Measurements from ENCODE around the gene CELF3.
"Not testable (repeated sequence)": the region's sequence is repeated elsewhere in the genome, so short reads cannot be mapped to it uniquely, and the experiment has no call there.

The CELF3 gene

DNA sequence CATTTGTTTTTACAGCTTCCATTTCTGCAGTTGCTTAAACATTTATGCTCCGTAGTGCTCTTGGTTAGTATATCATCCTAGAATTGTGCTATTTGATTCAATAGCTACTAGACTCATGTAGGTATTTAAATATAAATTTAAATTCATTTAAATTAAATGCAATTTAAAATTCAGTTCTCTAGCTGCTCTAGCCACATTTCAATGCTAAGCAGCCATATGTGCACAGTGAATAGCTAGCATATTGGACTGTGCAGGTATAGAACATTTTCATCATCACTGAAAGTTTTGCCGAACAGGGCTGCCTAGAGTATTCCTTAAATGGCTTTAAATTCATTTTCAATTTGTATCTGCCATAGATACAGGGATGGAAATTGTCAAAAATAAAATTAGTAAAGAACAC is 32.5 kb downstream of the CELF3 start:
- TF ChIP-seq, protein P1, sequence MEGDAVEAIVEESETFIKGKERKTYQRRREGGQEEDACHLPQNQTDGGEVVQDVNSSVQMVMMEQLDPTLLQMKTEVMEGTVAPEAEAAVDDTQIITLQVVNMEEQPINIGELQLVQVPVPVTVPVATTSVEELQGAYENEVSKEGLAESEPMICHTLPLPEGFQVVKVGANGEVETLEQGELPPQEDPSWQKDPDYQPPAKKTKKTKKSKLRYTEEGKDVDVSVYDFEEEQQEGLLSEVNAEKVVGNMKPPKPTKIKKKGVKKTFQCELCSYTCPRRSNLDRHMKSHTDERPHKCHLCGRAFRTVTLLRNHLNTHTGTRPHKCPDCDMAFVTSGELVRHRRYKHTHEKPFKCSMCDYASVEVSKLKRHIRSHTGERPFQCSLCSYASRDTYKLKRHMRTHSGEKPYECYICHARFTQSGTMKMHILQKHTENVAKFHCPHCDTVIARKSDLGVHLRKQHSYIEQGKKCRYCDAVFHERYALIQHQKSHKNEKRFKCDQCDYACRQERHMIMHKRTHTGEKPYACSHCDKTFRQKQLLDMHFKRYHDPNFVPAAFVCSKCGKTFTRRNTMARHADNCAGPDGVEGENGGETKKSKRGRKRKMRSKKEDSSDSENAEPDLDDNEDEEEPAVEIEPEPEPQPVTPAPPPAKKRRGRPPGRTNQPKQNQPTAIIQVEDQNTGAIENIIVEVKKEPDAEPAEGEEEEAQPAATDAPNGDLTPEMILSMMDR (IDR thresholded peaks at IDR 0.05; ENCODE audit: low read depth, low read length, missing control alignments): no peak
- DNase-seq (ENCODE audit: extremely low read depth, low read depth): no peak
- H3K4me3 ChIP-seq (replicated peaks; ENCODE audit: low read depth, low read length): no peak overlapping the region

- DNase-seq (ENCODE audit: extremely low read depth, low read depth); H3K4me3 ChIP-seq (replicated peaks; ENCODE audit: low read depth, low read length): not testable (repeated sequence)
Measured at GRCh38 chr1:151682901-151683300, 33.7 kb downstream of the CELF3 start.

DNA sequence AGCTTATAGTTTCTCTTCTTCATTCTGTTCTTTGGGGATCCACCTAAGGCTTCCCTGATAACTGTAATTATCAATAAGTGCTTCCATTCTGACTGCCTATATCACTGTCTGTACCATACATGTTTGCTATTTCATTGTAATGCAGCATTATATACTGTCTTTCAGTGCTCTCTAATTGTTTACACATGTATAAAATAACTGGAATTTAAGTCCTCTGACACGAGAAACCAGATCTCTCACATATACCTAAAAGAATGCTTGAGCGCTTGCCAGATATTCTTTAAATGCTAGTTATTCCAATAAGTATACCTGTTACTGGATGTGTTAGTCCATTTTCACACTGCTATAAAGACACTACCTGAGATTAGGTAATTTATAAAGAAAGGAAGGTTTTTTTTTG is 34.7 kb downstream of the CELF3 start:
- DNase-seq (ENCODE audit: extremely low read depth, low read depth): no peak
- no peak overlapping the region for H3K4me3 ChIP-seq (replicated peaks; ENCODE audit: low read depth, low read length)
- TF ChIP-seq, protein P1 (IDR thresholded peaks at IDR 0.05; ENCODE audit: low read depth, low read length, missing control alignments): no peak

GRCh38 chr1:151680826-151681225 is 35.8 kb downstream of the CELF3 start:
- TF ChIP-seq, protein P1 (IDR thresholded peaks at IDR 0.05; ENCODE audit: low read depth, low read length, missing control alignments): no peak
- no peak overlapping the region for H3K4me3 ChIP-seq (replicated peaks; ENCODE audit: low read depth, low read length)
- peak; percentile 86 for DNase-seq (ENCODE audit: extremely low read depth, low read depth)

- TF ChIP-seq, protein P1 (IDR thresholded peaks at IDR 0.05; ENCODE audit: low read depth, low read length, missing control alignments): no peak
- no peak overlapping the region for H3K4me3 ChIP-seq (replicated peaks; ENCODE audit: low read depth, low read length)
- no peak for DNase-seq (ENCODE audit: extremely low read depth, low read depth)
Measured at GRCh38 chr1:151680391-151680790, 36.2 kb downstream of the CELF3 start.

GRCh38 chr1:151673407-151673806 is 43.2 kb downstream of the CELF3 start:
- no peak for DNase-seq (ENCODE audit: extremely low read depth, low read depth)
- no peak overlapping the region for H3K4me3 ChIP-seq (replicated peaks; ENCODE audit: low read depth, low read length)
- TF ChIP-seq, protein P1 (IDR thresholded peaks at IDR 0.05; ENCODE audit: low read depth, low read length, missing control alignments): no peak

DNA sequence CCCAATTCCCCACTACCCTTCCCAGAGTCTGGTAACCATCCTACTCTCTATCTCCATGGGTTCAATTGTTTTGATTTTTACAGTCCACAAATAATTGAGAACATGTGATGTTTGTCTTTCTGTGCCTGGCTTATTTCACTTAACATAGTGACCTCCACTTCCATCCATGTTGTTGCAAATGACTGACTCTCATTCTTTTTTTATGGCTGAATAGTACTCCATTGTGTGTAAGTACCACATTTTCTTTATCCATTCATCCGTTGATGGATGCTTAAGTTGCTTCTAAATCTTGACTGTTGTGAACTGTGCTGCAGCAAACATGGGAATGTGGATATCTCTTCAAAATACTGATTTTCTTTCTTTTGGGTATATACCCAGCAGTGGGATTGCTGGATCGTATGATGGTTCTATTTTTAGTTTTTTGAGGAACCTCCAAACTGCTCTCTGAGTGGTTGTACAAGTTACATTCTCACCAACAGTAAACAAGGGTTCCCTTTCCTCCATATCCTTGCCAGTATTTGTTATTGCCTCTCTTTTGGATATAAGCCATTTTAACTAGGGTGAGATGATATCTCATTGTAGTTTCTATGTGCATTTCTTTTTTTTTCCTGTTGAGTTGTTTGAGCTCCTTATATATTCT is 46.4 kb downstream of the CELF3 start:
- not testable (repeated sequence) for H3K4me3 ChIP-seq (replicated peaks; ENCODE audit: low read depth, low read length); DNase-seq (ENCODE audit: extremely low read depth, low read depth)

GRCh38 chr1:151668090-151668489 is 48.5 kb downstream of the CELF3 start:
- no peak for DNase-seq (ENCODE audit: extremely low read depth, low read depth)
- TF ChIP-seq, protein P1 (IDR thresholded peaks at IDR 0.05; ENCODE audit: low read depth, low read length, missing control alignments): no peak

More at GRCh38 chr1:151668090-151668489, 48.5 kb downstream of the CELF3 start:
- H3K4me3 ChIP-seq (replicated peaks; ENCODE audit: low read depth, low read length): no peak overlapping the region

All from HFF-Myc (cell line).